ENCODE results near the gene RPS6KC1. TPM values are rescaled to one million over a fixed set of nuclear protein-coding genes. Genes with fewer than 3 reads are reported as not detected.

RPS6KC1 gene
- total and polyA plus RNA-seq, 9 donors, result 6.8 to 24.6 (median 18.8) TPM

DNA sequence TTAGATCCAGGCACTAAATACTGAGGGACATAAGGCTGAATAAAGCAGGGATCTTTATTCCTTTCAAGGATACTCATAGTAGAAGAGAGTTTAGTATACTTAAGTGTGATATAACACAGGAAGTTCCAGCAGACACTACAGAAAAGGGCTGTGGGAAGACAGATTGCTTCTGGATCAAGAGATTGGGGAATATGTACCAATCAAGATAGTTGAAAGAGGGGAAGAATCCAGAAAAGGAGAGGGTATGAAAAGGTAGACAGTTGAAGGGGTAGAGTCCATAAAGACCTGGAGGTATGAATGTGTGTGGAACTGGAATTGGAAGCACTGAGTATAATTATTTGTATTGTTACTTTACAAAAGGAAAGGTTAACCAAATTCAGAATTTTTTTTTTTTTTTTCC lies 2.4 kb downstream of the RPS6KC1 start:
- DNase-seq, result no peak
- H3K9me3 ChIP-seq, result no peaks in the 10 kb centered on the region
- intact Hi-C loops (cut with DNase I), result no loop called here
- no peaks in the 10 kb centered on the region for H3K27me3 ChIP-seq
- no peak overlapping the region for H3K4me3 ChIP-seq
- no peak overlapping the region for H3K27ac ChIP-seq
- peaks cover 2% of the 10 kb centered on the region for H3K4me1 ChIP-seq (ENCODE audit: insufficient read depth)
- no peaks in the 10 kb centered on the region for H3K36me3 ChIP-seq
- TF ChIP-seq POLR2A (IDR thresholded peaks at IDR 0.05), result no peak
- TF ChIP-seq, protein P1, sequence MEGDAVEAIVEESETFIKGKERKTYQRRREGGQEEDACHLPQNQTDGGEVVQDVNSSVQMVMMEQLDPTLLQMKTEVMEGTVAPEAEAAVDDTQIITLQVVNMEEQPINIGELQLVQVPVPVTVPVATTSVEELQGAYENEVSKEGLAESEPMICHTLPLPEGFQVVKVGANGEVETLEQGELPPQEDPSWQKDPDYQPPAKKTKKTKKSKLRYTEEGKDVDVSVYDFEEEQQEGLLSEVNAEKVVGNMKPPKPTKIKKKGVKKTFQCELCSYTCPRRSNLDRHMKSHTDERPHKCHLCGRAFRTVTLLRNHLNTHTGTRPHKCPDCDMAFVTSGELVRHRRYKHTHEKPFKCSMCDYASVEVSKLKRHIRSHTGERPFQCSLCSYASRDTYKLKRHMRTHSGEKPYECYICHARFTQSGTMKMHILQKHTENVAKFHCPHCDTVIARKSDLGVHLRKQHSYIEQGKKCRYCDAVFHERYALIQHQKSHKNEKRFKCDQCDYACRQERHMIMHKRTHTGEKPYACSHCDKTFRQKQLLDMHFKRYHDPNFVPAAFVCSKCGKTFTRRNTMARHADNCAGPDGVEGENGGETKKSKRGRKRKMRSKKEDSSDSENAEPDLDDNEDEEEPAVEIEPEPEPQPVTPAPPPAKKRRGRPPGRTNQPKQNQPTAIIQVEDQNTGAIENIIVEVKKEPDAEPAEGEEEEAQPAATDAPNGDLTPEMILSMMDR (IDR thresholded peaks at IDR 0.05), result no peak
- TF ChIP-seq EP300 (IDR thresholded peaks at IDR 0.05), result no peak

DNA sequence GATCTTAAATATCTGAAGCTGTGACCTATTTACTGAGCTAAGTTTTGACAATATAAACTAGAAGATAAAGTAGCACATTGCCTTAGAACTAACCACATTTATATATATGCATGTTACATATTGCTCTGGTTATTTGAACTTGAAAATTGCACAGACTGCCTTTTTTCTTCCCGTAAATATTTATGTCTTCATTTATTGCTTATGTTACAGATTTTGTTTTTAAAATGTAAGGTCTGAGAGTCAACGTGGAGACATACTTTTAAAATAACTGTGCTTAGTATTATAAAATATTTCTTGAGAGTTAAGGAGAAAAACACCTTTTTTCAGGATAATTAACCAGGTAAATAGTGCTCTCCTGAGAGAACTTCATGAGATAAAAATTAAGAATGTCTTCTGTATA lies 3.1 kb downstream of the RPS6KC1 start:
- H3K36me3 ChIP-seq, result no peaks in the 10 kb centered on the region
- no peaks in the 10 kb centered on the region for H3K27me3 ChIP-seq

DNA sequence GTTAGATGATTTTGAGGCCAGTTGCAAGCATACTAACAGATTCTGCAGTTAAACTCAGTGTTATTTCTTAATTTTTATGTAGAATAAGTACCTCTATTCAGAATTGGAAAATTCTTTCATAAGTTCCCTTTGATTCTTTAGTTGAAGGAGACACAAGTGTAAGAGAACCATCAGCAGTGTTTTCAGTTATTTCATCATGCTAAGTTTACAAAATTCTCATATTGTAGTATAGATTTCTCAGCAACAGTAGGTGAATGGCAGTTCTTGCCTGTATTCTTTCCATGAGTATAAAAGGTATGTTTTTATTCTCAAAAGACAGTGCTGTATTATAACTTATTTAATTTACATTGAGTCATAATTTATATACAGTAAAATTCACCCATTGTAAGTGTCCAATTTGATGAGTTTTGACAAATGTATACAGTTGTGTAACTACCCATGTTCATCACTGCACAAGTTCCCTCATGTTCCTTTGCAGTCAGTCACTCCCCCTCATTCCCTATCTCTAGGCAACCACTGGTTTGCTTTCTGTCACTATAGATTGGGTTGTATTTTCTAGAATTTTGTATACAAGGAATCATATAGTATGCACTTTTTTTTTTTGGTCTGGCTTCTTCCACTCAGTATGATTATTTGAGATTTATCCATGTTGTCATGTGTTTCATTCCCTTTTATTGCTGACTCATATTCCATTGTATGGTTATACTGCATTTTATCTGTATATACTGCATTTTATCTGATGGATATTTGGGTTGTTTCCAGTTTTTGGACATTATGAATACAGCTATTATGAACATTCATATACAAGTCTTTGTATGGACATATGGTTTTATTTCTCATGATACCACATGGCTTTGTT lies 3.9 kb downstream of the RPS6KC1 start:
- Histone ChIP-seq H3K36me3 (no peaks in the 10 kb centered on the region), H3K27me3 (no peaks in the 10 kb centered on the region), H3K4me1 (ENCODE audit: insufficient read depth) (peaks cover 2% of the 10 kb centered on the region), H3K27ac (no peak overlapping the region), H3K9me3 (no peaks in the 10 kb centered on the region), H3K4me3 (no peak overlapping the region)
- TF ChIP-seq POLR2A (IDR thresholded peaks at IDR 0.05), result no peak
- TF ChIP-seq, protein P1 (IDR thresholded peaks at IDR 0.05), result no peak
- TF ChIP-seq EP300 (IDR thresholded peaks at IDR 0.05), result no peak
- intact Hi-C loops (cut with DNase I), result no loop called here
- DNase-seq, result no peak

More for the DNA sequence above, 3.1 kb downstream of the RPS6KC1 start:
- WGBS, 3 donors, result 47 to 71% (median 66%) methylated on average over 2 of the region's 2 CpGs
- no peak for DNase-seq
- H3K4me3 ChIP-seq, result no peak overlapping the region
- intact Hi-C loops (cut with DNase I), result no loop called here
- TF ChIP-seq, protein P1 (IDR thresholded peaks at IDR 0.05), result no peak
- TF ChIP-seq EP300 (IDR thresholded peaks at IDR 0.05), result no peak
- TF ChIP-seq POLR2A (IDR thresholded peaks at IDR 0.05), result no peak
- H3K27ac ChIP-seq, result no peak overlapping the region
- peaks cover 2% of the 10 kb centered on the region for H3K4me1 ChIP-seq (ENCODE audit: insufficient read depth)
- H3K9me3 ChIP-seq, result no peaks in the 10 kb centered on the region

DNA sequence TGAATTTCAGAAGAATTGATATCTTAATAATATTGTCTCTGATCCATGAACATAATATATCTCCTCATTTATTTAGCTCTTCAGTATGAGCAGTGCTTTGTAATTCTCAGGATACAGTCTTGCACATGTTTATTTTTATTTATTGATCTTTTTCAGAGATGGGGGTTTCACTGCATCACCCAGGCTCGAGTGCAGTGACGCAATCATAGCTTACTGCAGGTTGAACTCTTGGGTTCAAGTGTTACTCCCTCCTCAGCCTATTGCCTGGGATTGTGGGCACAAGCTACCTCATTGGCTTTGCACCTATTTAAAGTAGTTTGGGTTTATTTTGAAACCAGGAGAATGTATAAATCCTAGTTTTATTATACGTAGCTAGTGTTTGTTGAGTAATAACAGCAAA lies 4.7 kb downstream of the RPS6KC1 start:
- H3K9me3 ChIP-seq, result no peaks in the 10 kb centered on the region
- H3K4me3 ChIP-seq, result no peak overlapping the region
- TF ChIP-seq, protein P1 (IDR thresholded peaks at IDR 0.05), result no peak
- TF ChIP-seq EP300 (IDR thresholded peaks at IDR 0.05) (no peak), POLR2A (IDR thresholded peaks at IDR 0.05) (no peak)
- 81 to 90% (median 85%) methylated on average over 3 of the region's 3 CpGs for WGBS, 3 donors
- no peak overlapping the region for H3K27ac ChIP-seq
- no peak for DNase-seq
- intact Hi-C loops (cut with DNase I), result no loop called here
- H3K36me3 ChIP-seq, result no peaks in the 10 kb centered on the region
- no peaks in the 10 kb centered on the region for H3K27me3 ChIP-seq
- H3K4me1 ChIP-seq (ENCODE audit: insufficient read depth), result peaks cover 2% of the 10 kb centered on the region

All from ovary (tissue), 9 donors.